ENCODE results near the gene SYNPO2.
"Not testable (repeated sequence)": the region's sequence is repeated elsewhere in the genome, so short reads cannot be mapped to it uniquely, and the experiment has no call there.

DNA sequence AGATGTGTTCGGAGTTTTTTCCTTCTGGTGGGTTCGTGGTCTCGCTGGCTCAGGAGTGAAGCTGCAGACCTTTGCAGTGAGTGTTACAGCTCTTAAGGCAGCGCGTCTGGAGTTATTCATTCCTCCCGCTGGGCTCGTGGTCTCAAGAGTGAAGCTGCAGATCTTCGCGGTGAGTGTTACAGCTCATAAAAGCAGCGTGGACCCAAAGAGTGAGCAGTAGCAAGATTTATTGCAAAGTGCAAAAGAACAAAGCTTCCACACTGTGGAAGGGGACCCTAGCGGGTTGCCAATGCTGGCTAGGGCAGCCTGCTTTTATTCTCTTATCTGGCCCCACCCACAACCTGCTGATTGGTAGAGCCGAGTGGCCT, 87.5 kb downstream of the SYNPO2 start:
- TF ChIP-seq, protein P1, sequence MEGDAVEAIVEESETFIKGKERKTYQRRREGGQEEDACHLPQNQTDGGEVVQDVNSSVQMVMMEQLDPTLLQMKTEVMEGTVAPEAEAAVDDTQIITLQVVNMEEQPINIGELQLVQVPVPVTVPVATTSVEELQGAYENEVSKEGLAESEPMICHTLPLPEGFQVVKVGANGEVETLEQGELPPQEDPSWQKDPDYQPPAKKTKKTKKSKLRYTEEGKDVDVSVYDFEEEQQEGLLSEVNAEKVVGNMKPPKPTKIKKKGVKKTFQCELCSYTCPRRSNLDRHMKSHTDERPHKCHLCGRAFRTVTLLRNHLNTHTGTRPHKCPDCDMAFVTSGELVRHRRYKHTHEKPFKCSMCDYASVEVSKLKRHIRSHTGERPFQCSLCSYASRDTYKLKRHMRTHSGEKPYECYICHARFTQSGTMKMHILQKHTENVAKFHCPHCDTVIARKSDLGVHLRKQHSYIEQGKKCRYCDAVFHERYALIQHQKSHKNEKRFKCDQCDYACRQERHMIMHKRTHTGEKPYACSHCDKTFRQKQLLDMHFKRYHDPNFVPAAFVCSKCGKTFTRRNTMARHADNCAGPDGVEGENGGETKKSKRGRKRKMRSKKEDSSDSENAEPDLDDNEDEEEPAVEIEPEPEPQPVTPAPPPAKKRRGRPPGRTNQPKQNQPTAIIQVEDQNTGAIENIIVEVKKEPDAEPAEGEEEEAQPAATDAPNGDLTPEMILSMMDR (IDR thresholded peaks at IDR 0.05; ENCODE audit: borderline replicate concordance, extremely low read depth, low read length, poor library complexity, severe bottlenecking) = not testable (repeated sequence)
- not testable (repeated sequence) for TF ChIP-seq EZH2 (IDR thresholded peaks at IDR 0.05; ENCODE audit: borderline replicate concordance, low read depth, low read length, severe bottlenecking)

Data from DND-41 (cell line).